GM21717 (cell line): ENCODE results near the gene AP1G2.

Experiments
- ATAC-seq: cut with Tn5 transposase; IDR thresholded peaks from one replicate; pipeline ENCODE4 v1.9.1; 2021; ENCODE audit warnings: mild to moderate bottlenecking, moderate library complexity; ENCODE audit not compliant: unreplicated experiment

The AP1G2 gene

DNA sequence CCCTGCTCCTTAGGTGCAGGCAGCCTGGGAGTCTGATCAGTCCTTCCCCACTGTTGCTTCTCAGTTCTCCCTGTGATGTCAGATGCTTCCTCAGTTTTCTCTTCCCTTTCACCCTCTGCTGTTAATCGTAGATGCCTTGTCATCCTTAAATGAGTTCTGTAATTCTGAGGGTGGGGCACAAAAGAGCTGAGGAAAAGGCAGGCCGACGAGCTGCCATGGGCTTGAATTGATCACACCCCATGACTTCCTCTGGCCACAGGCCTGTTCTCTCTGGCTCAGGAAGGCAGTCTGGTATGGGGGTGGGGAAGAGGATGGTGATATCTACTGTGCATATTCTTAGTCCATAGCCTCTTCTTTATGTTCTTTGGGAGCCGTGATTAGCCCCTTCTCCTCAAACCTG is 5.2 kb upstream of the AP1G2 start:
- ATAC-seq: no peak

DNA sequence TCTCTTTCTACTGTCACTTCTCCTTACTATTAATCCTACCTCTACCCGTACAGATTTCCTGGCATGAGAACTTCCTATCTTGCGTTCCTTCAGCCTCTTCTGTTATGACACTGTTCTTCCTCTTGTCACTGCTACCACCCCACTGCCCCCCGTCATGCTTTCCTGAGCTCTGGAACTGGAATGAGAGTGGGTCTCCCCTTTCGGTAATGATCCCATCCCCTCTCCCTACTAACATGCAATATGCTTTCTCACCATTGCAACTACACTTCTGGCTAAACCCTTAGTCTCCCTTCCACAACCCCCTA is 4.9 kb upstream of the AP1G2 start:
- ATAC-seq: no peak

DNA sequence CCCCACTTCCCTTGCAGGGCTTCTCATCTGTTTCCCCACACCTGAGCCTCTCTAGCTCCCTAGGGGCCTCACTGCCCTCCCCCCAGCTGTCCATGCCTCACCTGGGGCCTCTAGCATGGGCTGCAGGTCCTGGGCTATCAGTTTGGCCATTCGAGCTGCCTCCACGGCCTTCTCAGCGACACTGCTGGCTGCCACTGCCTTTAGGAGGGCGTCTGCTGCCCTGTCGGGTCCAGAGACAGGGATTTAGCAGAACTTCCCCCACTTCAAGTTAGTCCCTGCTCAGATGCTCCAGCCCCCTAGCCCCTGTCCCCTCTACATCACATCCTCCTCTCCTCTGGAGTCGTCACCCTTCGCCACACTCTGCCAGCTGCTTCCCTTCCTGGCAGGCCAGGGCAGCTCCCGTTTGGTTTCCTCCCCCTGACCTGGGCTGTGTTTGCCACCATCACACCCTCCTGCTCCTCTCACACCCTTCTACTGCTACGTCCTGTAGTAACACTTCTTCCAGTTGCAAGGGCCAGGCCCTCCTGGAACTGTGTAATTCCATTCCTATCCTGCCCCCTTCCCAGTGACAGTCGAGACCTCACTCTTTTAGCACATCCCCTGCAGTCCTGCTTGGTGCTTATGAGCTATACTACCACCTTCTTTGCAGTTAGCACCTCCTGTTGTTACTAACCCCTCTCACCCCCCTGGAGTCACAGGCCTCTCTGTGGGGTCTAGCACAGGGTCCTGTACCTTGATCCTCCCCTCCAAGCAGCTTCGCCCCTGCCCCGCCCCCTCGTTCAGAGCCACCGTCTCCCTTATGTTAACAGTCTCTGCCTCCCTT is 4.3 kb upstream of the AP1G2 start:
- no peak for ATAC-seq

DNA sequence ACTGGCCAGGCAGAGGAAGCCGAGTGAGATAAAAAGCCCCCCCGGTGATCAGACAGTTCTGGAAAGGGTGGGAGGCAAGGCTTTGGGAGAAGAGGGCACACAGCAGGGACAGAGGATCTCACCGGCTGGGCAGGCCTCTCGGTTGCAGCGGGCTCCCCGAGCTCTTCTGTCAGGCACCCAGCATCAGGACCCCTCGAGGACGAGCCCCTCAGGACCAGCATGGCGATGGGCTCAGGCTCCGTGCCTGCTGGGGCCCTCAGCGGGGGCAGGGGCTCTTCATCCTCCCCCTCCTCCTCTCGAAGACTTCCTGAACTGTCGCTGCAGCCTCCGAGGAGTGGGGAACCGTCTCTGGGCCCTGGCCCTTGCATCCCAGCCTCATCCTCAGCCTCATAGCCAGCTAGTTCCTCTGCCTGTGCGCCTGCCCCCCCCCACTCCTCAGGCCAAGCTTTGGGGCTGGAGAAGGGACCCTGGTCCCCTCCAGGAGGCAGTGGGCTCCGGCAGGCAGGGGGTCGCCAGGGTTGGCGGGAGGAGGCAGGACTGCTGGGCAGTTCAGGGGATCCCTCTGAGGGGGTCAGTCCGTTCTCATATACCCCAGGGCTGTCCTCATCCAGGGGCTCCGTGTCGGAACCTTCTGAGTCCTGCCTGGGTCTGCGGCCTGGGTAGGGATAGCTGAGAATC is 3.4 kb upstream of the AP1G2 start:
- no peak for ATAC-seq

DNA sequence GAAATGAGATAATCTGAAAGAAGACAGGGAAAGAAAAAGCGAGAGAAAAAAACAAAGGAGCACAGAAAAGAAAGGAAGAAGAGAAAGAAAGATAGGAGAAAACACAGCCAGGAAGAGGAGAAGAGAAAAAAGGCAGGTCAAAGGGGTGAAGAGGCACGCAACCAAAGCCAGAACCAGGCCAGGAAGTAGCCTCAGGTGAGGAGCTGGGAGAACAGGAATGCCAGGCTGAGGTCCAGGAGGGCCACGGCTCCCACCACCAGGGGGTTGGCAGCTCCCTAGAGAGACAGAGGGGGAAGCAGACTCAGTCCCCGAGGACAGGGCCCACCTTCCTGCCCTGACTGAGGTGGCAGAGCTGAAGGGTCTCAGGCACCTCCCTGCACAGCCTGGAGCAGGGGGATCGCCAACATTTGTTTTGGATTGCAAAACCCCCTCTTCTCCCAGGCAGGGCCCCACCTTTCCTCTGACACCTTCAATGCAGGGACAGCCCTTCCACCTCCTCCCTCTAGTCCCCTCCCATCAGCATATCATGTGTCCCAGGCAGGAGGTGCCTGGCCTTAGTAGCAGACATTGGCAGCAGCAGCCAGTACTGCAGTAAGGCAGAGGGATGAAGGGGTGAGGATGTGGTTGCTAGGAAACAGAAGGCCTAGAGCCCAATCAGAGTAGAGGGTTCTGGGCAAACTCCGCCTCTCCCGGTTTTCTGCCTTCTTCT is 2.0 kb upstream of the AP1G2 start:
- no peak for ATAC-seq

DNA sequence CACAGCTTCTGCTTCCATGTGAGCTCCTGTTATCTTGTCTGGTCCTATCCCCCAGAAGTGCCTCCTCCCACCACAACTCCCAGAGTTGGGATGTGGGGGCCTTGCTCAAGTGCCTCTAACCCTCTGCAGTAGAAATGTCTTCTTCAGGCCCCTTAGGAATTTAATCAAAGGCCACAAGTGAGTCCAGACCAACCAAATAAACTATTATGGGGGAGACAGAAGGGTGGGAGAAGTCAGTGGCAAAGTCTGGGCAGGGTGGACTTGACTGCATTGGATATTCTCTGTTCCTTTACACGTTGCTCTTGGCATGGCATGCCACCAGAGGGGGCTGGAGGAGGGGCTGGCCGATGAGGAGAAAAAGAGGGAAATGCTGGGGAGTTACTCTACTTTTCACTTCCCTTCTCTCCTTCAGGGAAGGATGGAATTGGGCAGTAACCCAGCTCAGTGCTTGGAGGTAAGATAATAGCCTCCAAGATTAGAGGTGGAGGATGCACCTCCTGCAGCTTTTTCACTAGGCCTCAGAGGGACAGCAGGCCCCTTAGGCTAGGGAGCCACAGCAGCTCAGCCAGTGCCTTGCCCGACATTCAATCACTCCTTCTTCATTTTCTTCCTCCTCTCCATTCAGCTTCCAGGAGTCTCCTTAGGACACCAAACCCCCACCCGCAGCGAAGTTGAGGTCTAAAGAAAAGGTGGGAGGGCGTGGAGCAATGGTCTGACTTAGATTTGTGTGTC is 1.2 kb upstream of the AP1G2 start:
- no peak for ATAC-seq

DNA sequence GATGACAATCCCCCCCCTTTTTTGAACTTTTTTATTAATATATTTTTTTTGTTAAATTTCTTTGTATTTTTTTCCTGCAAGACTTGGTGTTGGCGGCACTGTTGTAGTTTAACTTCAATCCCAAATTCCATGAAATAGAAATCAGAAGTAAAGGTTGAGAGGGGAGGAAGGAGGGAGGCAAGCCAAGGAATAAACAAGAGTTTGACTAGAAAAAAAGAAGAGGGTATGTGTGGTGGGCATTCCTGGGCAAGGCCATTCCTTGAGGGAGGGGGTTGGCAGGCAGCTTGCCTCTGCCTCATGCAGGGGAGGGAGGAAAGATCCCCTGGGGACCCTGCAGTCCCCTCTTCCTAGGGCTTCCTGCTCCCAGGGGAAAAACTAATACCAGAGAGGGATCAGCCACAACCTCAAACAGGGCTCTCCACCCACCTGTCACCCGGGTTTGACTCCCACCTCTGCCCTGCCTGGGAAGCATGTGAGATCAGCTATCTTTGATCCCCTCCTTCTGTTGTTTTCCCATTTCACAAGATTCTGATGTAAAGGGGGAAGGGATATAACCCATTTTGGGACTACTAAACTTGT is 519 bp upstream of the AP1G2 start:
- no peak for ATAC-seq

DNA sequence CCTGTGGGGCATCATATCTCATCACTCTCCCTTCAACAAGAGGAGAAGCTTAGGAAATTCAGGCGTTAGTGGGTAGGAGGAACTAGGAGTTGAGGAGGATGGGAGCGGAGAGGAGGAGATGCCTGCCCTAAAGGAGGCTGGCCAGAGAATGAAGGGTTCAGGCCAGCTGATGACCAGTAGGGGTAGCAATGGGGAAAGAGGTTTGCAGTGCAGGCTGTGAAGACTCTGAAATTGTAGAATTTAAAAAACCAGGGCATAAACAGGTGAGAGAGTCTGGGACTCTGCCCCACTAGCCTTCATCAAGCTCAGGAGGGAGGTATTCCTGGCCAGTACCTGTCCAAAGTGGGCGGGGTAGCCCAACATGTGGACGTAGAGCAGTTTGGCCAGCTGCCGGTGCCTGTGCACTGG is 809 bp downstream of the AP1G2 start:
- ATAC-seq: peak; percentile 10

DNA sequence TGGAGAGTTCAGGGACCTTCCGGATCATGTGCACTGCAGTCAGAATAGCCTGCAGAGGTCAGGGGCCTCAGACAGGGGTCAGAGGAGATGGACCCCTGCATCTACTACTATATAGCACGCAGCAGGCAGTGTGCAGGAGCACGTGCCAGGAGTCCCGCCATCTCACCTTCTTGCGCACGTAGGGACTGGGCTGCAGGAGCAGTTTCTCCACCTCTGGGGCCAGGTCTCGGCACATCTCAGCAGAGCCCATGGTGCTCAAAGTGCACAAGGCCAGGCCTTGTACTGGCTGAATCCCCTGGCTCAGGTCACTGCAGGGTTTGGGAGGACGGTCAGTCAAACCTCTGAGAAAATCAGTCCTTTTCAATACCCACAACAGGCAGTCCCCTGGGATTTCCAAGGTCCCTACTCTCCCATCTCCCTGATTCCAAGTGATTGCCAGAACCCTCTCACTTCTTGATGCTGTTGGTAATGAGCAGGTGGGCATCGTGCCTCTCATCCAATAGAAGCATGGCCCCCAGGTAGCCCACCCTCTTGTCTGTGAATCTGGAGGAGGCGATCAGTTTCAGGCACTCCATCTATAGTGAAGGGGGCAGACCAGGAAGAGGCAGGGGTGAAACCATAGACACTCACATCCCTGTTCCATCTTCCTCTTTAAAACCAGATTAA is 1.3 kb downstream of the AP1G2 start:
- ATAC-seq: no peak

DNA sequence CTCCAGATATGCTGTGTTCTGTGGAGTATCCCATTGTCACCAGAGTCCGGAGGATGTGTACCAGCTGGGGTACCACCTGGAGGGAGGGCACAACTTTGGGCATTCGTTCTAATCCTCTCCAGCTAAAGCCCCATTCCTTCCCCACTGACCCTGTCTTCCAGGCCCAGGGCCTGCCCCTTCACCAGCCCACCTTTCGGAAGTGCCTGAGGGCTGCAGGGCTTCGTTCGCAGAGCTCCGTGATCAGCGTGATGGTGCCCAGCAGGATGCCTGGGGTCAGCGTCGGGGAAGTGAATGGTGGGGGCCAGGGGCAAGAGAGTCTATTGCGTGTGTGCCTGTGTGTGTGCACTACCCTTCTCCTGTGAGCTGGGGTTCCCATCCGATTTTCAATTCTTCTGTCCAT is 2.0 kb downstream of the AP1G2 start:
- ATAC-seq: no peak

DNA sequence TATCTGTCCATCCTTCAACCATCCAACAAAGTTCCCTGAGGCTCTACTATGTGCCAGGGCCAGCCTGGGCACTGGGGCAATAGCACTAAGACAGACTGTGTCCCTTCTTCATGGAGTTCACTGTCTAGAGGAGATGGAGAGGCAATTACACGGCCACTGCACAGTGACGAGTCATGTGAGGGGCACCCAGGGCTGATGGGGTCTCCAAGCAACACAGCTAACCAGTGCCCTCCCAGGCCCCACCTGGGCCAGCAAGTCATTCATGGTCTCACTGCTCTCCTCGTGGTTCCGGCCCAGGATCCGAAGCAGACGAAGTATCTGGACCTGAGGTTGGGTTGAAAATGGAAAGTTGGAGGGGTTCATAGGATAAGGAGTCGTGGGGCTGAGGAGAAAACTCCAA is 2.7 kb downstream of the AP1G2 start:
- ATAC-seq: no peak

DNA sequence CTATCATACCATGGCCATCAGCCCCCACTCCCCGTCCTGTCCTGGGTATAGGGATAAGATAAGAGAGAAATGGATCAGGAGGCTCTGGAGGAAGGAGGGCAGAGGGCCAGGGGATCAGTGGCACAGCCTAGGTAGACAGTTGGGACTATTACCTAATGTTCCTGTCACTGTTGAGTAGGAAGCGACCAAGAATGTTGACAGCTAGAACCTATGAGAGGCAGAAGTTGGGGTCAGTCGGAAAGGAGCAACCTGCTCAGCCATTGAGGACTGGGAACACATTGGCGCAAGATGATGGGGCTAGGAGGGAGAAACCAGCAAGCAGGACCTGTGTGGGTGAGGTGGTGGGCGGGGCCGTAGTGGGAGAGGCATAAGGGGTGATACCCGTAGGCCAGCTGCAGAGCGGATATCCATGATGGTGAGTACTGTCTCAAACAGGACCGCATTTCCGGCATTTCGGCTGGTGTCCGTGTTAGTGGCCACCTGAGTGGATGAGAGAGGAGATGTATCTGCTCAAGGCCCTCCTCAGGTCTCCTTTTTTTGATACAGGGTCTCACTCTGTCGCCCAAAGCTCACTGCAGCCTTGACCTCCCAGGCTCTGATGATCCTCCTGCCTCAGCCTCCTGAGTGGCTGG is 3.3 kb downstream of the AP1G2 start:
- no peak for ATAC-seq

DNA sequence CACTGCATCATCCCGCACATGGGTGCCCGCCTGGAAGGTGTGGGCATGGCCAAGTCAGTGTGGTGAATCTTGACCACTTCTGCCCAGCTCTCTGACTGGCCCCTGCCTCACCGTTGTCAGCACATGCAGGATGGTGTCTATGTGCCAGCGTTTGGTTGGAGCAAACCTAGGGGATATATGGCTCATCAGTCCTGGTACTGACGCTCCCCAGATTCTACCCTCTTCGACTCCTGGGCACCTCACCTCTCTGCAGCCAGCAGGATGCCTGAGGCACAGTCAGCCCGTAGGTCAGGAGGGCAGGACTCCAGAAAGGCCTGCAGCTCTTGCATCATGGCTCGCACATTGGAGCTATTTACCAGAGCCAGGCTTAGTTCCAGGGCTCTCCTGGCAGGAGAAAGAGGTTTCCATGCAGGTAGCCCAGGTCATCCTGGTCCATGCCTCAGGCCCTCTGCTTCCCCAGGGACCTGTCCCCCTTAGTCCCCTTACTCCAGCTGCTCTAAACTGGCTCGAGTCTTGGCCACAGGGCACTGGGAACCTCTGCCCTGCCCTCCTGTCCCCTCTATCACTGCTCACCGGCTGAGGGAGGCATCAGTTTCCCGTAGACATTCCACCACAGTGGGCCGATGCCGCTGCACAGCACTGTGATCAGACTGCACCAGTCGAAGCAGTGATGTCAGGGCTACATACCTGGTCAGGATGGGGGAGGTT is 4.0 kb downstream of the AP1G2 start:
- ATAC-seq: no peak

DNA sequence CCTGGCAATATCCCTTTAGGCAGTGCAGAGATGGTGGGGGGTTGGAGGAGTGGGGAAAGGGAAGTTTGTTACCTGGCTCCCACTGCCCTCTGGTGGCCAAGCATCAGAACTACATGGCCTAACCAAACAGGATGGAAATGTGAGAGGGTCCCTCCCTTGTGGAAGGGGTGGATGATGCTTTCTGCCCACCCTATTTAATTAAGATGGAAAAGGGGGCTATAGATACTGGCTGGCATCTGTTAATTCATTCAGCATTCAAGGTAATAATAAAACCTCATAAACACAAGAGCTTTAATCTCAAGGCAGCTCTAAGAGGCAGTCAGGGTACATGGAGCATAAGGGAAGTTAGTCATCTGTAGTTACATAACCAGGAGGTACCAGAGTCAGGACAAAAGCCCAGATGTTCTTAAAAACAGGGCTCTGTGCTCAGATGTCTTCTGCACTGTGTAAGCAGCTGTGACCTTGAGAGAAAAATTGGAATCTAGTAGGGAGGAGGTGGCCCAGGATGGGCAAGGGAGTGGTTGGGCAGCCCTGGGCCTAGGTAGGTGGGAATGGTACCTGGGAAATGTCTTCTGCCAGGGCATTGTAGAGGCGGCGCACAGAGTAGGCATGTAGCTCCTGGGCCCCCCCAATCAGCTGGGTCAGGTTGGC is 4.6 kb downstream of the AP1G2 start:
- no peak for ATAC-seq

DNA sequence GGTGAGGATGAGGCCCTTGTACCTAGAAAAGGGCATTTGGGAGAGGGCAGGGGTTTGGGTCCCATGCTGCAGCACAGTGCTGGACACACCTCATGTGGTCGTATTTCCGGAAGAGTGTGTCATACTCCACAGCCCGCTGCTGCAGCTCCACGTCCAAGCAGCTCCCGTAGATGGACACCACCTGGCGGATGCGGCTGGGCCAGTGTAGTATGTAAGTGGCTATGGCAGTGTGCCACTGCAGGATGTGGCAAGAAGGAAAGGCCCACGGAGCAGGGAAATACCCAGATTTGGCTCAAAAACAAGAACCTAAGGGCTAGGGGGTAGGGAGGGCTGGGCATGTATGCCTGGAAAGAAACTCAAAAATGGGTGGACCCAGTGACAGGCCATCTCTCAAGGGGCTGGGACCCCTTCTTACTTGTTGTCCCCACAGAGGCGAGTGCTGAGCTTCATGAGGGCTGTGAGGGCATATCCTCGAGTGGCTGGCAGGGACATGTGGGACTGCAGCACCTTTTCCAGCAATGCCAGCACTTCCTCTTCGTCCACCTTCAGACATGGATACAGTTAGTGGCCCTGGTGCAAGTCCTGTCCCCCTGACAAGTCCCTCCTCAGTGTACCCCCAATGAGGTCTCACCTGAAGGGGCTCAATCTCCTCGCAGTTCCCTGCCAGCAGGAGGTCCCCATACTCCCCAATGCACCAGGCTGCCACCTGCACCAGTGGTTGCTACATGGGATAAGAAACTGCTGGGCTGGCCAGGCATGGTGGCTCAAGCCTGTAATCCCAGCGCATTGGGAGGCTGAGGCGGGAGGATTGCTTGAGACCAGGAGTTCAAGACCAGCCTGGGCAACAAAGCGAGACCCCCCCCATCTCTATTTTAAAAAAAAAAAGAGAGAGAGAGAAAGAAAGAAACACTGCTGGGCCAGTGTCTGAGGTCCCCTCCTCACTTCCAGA is 5.4 kb downstream of the AP1G2 start:
- ATAC-seq: no peak

DNA sequence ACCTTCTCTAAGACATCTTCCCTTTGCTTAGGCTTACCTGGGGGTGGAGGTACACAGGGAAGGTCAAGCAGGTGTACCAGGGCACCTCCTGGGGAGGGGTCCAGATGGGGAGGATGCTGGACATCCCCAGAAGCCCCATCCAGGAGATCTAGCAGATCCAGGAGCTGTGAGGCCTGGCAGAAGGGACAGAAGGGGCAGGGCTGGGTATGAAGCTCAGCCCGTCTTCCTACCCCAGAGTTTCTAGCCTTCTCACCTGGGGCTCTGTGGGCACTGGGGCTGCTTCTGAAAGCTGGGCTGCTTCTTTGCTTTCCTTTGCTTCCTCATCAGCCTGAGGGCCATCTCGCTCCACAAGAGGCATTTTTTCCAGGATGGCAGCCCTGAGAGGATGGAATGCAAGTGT is 6.3 kb downstream of the AP1G2 start:
- ATAC-seq: no peak

DNA sequence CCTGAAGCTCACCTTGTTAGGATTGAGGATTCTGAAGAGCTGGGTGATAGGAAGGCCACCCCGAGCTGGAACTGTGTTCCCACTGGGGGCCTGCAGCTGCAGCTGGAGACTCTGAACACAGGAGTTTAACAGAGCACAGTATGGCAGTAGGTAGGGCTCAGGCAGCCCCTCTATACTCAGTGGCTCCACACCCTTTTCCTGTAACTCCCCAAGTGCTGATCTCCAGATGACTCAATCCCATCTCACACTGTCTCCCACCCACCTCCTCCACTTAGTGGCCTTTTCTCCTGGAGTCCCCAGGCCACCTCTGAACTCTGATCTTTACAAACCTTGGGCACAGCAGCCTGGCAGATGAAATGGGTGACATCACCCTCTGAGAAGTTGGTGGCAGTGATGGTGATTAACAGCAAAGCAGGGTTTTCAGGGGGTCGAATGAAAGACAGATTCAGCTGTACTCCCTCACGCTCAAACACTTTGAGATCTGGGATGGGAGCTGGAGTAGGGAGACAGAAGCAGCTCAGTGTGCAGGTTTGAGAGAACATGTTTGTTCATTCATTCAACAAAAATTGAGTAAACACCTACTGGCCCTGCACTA is 7.6 kb downstream of the AP1G2 start:
- ATAC-seq: no peak
